ENCODE data around the gene LRP8.
A peak's percentile ranks its signal among the peaks of the same experiment; 100 is the strongest.

Gene LRP8

DNA sequence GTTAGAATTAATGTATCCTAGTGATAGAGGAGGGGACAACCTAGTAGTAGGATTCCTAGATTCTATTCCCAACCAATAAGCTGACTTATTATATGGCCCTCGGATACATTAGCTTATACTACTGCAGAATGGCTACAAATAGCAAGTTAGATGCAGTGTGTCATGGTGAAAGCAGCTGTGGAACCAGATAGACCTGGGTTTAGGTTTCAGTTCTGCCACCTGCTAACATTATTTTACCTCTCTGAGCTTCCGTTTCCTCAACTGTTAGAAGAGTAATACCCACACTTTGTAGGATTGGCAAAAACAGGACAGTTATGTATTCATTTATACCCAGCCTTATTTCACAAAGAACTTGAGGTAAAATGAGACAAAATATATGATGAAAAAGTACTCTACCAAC is 67.9 kb downstream of the LRP8 start:
- no peak for DNase-seq (ENCODE audit: low spot score)

DNA sequence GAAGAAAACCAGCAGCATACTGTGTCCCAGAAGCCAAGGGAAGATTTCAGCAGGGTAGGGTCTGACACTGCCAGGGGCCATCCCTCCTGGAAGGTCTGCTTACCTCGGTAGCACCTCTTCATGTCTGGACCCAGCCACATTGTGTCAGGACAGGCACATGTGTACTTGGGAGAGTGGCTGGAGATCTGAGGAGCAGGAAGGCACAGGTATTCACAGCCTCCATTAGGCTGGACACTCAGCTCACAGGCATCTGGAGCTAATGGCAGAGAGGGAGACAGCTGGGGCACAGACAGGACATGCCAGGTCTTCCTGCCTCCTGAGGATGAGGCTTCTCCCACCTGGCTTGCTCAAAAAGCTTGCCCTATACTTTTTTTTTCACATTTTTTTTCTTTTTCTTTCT is 69.7 kb downstream of the LRP8 start:
- no peak for DNase-seq (ENCODE audit: low spot score)

DNA sequence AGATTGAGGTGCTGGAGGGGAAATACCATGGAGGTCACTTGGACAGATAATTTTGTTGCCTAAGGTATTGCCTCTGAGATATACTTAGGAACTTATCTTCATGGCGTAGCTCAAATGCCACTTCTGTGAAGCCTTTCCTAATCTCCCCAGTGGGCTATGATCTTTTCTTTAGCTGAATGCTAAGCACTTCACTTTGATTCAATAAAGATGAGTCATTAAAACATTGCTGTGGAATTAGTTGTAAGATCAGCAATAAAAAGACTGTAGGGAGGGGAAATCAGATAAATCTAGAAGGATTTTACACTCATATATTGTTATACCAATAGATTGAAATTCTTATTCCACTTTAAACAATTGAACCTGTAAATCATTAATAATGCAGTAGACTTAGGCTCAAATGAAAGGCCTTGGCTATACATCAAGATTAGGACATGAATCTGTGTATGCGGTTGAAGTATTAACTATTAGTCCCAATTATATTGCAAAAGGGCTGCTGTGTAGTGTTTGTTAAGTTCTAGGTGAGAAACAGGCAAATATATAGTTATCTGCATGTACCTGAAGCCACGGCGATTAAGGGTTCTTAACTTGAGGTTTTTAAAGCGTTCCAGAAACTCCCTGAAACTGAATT is 70.3 kb downstream of the LRP8 start:
- DNase-seq (ENCODE audit: low spot score) = no peak

DNA sequence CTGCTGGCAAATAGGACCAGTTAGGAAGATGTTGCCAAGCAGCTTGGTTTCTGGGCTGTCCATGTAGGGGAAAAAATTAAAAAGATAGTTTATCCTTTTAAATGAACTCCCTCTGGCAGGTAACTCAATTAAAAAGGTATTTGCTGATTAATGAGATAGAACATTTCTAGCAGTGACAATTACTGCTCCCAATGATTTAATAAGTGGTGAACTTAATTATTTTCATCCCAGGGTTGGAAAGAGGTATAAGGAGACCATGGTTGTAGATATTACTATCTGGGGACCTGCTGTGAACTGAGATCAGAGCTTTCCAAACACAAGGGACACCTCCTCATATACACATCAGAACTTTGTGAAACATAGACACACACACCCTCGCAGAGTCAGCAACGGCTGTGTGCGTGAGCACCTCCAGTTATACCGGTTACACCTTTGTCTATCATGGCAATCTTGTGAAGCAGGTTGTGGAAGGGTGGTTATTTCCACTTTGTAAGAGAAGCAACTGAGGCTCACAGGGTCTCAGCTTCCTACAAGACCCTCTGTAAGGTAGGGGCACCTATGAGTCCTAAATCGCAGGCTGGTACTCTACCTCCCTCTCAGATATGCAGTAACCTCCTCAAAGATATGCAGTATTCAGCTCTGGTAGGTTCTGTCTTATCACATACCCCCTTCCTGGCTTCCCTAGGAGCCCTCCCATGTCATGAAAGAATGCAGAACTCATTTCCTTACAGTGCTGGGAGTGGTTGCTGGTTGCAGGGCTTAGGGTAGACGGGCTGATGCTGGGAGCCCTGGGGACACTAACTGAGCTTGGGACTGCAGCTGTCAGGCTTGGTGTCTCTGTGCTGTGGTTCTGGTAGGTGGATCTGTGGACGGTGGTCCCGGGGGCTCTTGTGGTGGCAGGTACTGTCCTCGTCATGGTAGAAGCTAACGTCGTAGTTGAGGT is 71.1 kb downstream of the LRP8 start:
- no peak for DNase-seq (ENCODE audit: low spot score)

DNA sequence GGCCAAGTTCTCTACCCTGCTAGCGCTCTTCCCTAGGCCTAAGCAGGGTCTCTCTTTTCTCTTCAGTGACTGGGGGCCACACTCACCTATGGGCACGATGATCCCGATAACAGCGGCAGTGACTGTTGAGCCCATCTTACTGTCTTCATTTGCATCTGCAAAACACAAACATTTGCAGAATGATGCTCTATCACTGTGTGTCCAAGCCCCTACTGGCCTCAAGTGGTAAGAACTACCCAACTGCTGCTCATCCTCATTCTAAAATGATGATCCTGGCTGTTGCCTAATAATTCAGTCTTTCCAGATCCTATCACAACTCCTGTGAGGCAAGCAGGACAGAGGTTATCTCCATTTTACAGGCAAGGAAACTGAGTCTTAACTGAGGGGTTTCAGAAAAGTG is 72.8 kb downstream of the LRP8 start:
- DNase-seq (ENCODE audit: low spot score) = no peak

DNA sequence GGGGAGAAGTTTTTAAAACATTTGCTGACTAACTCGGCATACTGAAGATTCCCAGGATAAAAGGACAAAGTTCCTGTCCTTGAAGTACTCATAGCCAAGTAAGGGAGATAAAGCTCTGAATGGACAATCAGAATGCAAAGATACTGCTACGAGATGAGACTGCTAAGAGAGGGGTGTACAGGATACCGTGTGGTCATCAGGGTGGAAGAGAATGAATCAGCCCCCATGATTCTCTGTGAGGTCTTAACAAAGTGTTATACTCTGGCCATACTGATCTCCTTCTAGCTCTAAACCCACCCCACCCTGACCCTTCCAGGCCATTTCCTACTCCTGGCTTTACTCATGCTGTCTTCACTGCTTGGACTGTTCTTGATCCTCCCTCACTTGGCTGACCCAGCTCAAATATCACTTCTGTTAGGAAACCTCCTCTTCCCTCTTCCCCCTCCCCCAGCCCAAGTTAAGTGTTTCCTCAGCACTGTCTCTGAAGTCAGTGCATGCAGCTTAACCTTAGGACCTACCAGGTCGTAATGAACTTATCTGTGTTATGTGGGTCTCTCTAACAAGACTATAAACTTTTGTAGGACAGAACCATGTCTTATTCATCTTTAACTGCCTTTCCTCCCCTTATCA is 73.7 kb downstream of the LRP8 start:
- no peak for DNase-seq (ENCODE audit: low spot score)

DNA sequence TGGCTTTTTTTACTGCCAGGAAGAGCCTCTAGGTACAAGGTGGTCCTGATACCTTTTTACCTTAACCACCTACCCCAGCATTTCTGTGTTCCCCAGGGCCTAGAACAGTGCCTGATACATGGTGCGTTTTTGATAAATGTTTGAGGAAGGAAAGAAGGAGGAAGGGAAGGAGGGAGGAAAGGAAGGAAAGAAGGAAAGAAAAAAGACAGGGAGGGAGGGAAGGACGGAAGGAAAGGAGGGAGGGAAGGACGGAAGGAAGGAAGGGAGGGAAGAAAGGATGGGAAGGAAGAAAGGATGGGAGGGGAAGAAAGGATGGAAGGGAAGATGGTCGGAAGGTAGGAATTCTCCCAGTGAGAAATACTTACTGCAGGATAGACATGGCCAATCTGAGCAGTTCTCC is 77.5 kb downstream of the LRP8 start:
- DNase-seq (ENCODE audit: low spot score) = no peak

DNA sequence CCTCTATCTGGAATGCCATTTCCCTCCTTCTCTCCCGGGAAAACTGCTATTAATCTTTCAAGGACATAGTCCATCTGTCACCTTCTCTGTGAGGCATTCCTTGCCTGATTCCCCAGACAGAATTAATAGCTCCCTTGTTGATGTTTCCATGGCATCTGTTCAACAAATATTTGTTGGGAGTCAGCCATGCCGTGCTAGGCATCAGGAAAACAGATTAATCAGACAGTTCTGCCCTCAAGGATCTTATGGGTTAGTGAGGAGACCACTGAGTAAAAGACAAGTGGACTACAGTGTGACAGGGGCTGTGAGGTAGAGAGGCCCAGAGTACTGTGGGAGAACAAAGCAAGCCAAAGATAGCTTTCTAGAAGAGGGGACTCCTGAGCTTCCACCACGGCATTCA is 78.2 kb downstream of the LRP8 start:
- no peak for DNase-seq (ENCODE audit: low spot score)

DNA sequence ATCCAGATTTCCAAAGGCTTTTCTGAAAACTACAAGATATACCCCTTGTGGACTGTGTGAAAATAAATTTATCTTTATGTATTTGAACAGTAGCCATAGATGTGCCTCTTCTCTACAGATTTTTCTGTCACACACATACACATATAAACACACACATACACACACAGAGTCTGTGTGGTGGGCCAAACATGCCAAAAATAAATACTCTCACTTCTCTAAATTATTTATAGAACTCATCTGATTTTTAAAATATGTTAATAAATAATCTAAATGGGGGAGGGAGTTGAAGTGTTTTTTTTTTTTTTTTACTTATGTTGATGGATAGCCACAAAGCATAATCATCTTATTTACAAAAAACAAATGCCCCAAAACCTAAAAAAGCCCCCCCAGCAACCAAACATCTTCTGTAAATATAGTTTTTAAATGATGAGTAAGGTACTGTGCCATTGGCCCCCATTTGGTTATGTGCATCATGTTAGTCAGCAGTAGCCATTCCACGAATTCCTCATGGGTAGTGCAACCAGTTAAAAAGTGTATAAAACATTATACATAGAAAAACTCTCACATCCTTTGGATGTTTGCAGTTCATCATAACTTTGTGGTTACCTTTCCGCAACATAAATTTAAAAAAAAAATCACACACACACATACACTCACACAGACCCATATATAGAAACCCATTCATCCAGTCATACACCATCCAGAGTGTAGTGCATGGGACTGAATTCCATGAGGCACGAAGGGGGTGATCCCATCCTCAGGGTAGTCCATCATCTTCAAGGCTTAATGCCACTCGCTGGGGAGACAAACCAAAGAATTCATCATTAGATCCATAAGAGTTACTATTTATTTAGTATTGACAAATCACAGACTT is 81.4 kb downstream of the LRP8 start:
- DNase-seq (ENCODE audit: low spot score) = no peak

DNA sequence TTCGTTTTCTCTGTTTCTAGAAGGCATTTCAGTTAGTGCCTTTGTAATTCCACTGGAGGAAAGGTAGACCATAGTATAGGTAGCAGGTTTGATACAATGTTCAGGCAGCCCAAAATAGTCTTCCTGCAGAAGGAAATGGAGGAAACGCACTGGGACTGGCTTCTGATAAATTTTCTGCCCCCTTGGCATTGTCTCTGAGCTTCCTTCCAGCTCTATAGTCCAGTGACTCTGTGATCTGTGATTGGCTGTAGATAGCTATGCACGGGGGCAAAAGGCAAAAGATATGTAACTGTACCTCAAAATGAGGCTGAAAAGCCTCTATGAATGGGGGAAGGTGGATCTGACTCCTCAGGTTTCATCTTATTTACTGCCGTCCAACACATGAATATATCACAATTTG is 83.7 kb downstream of the LRP8 start:
- no peak for DNase-seq (ENCODE audit: low spot score)

DNA sequence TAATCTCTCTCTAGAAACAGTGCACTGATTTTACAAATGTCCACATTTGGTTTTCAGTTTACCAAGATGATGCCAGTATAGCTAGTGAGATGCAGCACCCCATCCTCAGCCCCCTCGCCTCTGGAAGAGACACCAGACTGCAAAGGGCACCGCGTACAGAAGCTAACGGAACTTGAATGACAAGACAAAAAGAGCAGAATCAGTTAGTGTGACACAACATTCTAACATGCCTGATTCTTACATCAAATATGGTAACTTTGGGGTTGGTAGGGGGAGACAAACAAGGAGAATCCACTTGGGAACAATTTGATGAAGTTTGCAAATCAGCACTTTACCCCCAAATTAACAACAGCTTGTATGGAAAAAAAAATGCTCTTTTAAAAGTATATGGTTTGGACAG is 85.5 kb downstream of the LRP8 start:
- no peak for DNase-seq (ENCODE audit: low spot score)

DNA sequence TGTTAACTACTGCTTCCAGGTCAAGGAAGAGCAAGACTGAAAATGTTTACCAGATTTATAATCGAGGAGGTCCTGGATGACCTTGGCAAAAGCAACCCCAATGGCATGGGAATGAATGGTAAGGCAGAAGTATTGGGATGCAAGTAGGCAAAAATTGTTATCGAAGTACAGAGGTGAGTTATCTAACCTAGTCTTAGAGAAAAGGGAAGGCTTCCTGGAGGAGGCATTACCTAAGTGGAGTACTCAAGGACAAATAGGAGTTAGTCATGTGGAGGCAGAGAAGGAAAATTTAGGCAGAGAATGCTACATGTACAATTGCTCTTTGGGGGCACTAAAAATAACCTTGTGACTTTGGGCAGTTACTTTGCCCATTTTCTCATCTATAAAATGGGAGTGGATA is 86.0 kb downstream of the LRP8 start:
- DNase-seq (ENCODE audit: low spot score) = no peak

DNA sequence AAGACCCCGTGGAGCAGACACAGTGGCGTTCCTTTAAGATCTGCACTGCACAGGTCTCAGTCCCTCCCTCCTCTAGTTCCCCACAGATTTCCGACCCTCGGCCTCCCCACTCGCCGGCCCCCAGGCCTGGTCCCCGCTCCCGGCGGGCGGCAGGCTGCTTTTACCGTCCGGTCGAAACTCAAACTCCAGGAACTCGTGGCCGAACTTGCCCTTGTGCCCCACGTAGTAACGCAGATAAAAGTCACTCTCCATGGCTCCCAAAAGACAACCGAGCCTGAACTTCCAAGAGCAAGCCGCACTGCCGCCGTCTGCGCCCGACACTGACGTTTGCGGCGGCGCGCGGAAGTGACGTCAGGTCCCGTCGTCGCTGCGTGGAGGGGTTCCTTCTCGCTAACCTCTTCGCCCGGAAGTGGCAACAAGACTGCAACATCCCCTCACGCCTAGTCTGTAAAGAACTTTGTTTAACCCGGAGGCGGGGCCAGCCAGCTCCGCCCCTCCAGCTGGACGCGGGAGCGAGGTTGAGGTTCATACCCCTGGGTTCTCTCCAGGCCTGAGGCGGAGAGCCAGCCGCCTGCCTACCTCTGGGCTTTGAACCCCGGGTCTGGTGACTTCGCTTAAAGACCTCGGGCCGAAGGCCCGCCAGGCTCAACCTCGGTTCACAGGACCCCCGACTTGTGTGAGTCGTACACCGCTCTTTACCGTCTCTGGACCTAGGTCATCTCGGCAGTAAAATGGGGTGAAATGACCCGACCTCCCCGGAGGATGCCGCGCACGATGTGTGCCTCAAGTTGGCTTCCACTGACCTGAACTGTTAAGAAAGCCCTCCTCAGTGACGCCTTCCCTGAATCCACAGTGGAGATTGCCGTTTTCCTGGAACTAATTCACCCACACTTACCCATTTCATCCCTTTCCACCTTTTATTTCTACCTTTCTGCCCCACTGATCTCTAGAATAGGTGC is 89.4 kb downstream of the LRP8 start, which contains the start of gene MAGOH:
Gene MAGOH (minus strand): TSS at position 322 of the 959 bp plus-strand sequence. CDS start 70 bp downstream, at position 252.
- DNase-seq (ENCODE audit: low spot score) = peak; percentile 96

DNA sequence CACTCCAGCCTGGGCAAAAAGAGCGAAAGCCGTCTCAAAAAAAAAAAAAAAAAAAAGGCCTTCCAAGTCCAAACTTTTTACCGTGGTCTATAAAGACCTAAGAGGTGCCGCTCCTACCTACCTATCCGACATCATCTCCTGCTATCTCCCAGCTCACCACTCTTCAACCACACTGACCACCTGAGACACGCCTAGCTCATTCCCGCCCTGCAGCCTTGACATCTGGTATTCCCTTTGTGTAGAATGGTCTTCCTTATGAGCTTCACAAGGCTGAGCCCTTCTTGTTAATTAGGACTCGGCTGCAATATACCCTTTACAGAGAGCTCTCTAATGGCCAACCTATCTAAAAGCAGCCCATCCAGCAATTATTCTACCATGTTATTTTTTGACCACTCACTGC is 90.2 kb downstream of the LRP8 start:
- no peak for DNase-seq (ENCODE audit: low spot score)

DNA sequence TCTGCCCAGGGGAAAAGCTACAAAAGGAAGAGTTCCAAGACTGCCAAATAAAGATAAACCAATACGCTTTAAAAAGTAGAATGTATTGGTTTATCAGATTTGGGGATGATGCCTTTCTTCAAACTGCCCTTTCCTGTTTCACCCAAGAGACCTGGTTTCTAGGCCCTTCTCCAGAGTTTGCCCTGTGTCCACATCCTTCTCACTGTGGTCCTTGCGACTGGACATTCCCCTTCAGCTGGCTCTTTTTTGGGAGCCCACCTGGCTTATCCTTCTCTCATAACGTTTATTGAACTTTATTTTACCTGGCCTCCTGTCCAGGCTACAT is 106.9 kb downstream of the LRP8 start:
- DNase-seq (ENCODE audit: low spot score) = no peak

DNA sequence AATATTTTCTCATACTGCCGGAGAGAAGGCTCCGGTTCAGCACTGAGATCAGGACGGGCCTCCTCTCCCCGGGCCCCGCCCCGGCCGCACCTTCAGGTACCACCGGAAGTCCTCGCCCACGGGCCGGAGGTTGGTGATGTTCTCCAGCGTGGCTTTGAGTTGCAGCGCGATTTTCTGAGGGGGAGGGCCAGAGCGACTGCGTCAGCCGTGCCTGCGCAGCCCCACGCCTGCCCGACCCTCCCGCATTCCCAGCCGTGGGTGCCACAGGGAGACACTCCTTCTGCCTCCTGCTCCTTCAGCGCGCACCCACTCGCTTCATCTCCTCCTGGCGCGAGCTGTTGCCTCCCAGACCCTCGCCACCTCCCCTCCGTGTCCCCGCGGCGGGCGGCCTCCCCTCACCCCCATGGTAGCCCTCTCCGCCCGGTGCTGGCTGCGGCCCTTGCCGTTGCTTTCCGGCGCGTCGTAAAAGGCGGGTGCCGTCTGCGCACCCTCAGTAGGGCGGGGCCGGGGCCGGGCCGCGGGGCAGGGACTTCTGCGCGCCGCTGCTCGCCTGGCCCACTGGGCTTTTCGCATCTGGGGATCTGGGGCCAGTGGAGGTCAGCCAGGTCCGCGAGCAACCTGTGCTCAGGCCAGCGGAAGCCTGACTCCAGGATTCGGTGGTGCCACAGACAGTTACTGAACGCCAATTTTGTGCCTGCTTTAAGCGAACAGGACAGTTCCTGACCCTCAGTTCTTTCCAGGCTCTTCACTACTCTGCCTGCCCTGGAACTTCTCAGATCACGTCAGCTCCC is 107.5 kb downstream of the LRP8 start, which contains the start of gene CZIB:
Gene CZIB (minus strand): TSS at position 464 of the 791 bp plus-strand sequence. CDS start 59 bp downstream, at position 405.
- peak; percentile 94 for DNase-seq (ENCODE audit: low spot score)

DNA sequence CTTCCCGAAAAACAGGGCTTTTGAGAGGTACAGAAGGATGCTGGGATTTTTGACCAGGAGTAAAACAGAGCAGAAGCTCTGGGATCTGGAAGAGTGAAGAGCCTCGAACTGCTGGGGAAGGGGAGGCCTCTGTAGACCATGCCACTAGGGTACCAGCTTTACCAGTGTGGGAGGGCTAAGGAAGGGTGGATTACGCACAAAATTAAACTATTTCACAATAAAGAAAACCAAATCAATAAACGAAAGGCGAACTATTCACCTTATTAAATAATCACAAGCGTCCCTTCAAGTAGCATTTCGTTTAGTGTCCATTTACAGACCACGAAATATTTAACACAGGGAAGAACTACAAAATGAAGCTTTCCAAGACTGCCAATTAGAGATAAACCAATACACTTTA is 108.2 kb downstream of the LRP8 start:
- no peak for DNase-seq (ENCODE audit: low spot score)

DNA sequence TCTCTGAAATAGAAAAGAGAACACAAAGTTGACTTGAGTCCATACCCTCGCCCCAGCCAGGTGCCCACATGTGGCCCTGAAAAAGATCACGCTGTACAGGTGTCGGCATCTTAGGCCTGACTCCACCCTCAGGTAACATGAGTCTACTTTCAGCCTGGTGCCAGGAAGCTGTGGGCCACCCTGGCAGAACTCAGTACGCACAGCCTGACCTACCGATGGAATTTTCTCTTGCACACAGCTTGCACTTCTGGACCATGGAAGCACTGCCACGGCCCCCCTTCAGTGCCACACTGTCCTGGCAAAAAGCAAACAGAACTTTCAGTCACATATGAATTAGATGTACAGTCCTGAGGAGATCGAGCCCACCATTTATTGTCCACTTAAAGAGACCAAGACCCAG is 109.7 kb downstream of the LRP8 start:
- DNase-seq (ENCODE audit: low spot score) = no peak

DNA sequence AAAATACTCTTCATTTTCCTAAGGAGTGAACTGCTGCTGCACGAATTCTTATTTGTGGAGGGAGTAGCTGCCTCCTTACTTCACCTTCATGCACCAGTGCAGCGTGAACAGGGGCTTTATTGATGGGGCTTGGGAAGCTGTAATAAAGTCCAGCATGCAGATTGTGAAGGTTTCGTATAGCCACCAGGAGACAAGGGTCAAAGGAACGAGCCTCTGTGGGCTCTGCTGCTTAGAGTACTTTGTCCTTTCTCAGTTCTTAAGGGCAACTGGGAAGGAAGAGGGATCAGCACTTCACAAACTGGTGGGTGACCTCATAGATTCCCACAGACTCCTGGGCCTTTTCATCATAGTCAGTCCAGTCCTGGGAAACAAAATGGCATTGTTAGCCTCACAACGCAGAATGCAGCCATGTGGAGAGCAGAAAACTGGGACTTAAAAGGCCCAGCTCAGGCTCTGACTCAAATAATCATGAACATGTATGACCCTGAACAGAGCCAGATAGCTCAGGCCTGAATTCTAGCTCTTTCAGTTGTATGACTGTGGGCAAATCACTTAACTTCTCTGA is 113.4 kb downstream of the LRP8 start:
- DNase-seq (ENCODE audit: low spot score) = no peak

DNA sequence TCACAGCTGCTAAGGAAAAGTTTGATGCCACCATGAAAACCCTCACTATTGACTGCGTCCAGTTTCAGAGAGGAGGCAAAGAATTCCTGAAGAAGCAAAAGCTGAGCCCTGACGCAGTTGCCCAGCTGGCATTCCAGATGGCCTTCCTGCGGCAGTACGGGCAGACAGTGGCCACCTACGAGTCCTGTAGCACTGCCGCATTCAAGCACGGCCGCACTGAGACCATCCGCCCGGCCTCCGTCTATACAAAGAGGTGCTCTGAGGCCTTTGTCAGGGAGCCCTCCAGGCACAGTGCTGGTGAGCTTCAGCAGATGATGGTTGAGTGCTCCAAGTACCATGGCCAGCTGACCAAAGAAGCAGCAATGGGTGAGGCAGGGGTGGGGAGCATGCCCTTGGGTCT is 116.9 kb downstream of the LRP8 start:
- no peak for DNase-seq (ENCODE audit: low spot score)

All from LoVo (cell line).